Adipose tissue (tissue), 3 donors: ENCODE data around the gene MED20. TPM values are rescaled to one million over a fixed set of nuclear protein-coding genes. Genes with fewer than 3 reads are reported as not detected.

Experiments used
- H3K27ac ChIP-seq: one replicate; pipeline ENCODE4 v1.5.1; 2013; ENCODE audit warnings: low read depth, low read length
- WGBS, 3 donors: extraction: QIAGEN DNeasy Blood & Tissue Kit; methylation state at CpG; one replicate each; pipeline ENCODE4 v1.1.7; 2013; 5-methylcytosine and 5-hydroxymethylcytosine counted together
- polyA plus RNA-seq, 3 donors: library from polyadenylated mRNA; stranded (reverse); fragments of 200-250 nt; gene quantifications; one replicate each; pipeline ENCODE4 v1.2.3, GENCODE V29; 2013
- donor health status: healthy with polysubstance abuse.
- donor health status: Bipolar disorder and iron deficiency.
- donor health status: healthy.

The MED20 gene
- polyA plus RNA-seq, 3 donors: 5.3 to 8.1 (median 7.0) TPM

- WGBS, 3 donors: 78 to 96% (median 88%) methylated on average over 2 of the region's 2 CpGs
Measured at GRCh38 chr6:41878246-41878645, 42.7 kb downstream of the MED20 start.

GRCh38 chr6:41877051-41877680 is 43.8 kb downstream of the MED20 start:
- 79 to 90% (median 88%) methylated on average over 2 of the region's 2 CpGs for WGBS, 3 donors
- H3K27ac ChIP-seq: no peak overlapping the region

More at GRCh38 chr6:41878246-41878645, 42.7 kb downstream of the MED20 start:
- no peak overlapping the region for H3K27ac ChIP-seq

GRCh38 chr6:41874741-41875140 is 46.2 kb downstream of the MED20 start:
- WGBS, 3 donors: 76 to 95% (median 91%) methylated on average over 1 of the region's 1 CpG
- no peak overlapping the region for H3K27ac ChIP-seq

GRCh38 chr6:41872147-41872546 is 48.8 kb downstream of the MED20 start:
- no peak overlapping the region for H3K27ac ChIP-seq
- 73 to 95% (median 77%) methylated on average over 13 of the region's 13 CpGs for WGBS, 3 donors

GRCh38 chr6:41871691-41872090 is 49.2 kb downstream of the MED20 start:
- WGBS, 3 donors: 90 to 94% (median 93%) methylated on average over 2 of the region's 2 CpGs
- H3K27ac ChIP-seq: no peak overlapping the region

GRCh38 chr6:41859356-41859755 is 61.6 kb downstream of the MED20 start:
- WGBS, 3 donors: 89 to 95% (median 92%) methylated on average over 6 of the region's 6 CpGs
- H3K27ac ChIP-seq: no peak overlapping the region

- H3K27ac ChIP-seq: no peak overlapping the region
- 86 to 96% (median 92%) methylated on average over 2 of the region's 2 CpGs for WGBS, 3 donors
Measured at GRCh38 chr6:41858703-41859102, 62.2 kb downstream of the MED20 start.

Other genes starting within 250 kb of the MED20 start
- 10 to 100 TPM; 10.1 to 18.1 (median 13.9) TPM for gene TFEB, start 185.5 kb downstream of the MED20 start, polyA plus RNA-seq
- 1,000 to 10,000 TPM in 1 of 3 donors, 100 to 1,000 TPM in 1, 1 to 10 TPM in 1; 7.5 to 1,282 (median 263) TPM for gene PGC, start 173.7 kb downstream of the MED20 start, polyA plus RNA-seq
- 1 to 10 TPM; 2.7 to 6.9 (median 3.3) TPM for gene FRS3, start 141.2 kb downstream of the MED20 start, polyA plus RNA-seq
- 1 to 10 TPM; 1.4 to 4.5 (median 3.1) TPM for gene PRICKLE4, start 140.4 kb downstream of the MED20 start, polyA plus RNA-seq
- gene TOMM6, start 133.4 kb downstream of the MED20 start, polyA plus RNA-seq: 100 to 1,000 TPM; 160 to 342 (median 246) TPM
- gene USP49, start 25.8 kb downstream of the MED20 start, polyA plus RNA-seq: 1 to 10 TPM in 2 of 3 donors, under 1 TPM in 1; 0.79 to 1.9 (median 1.3) TPM
- 10 to 100 TPM in 2 of 3 donors, 1 to 10 TPM in 1; 9.3 to 32.7 (median 12.0) TPM for gene BYSL, start 360 bp upstream of the MED20 start, polyA plus RNA-seq
- 100 to 1,000 TPM in 1 of 3 donors, 10 to 100 TPM in 2; 35.5 to 146 (median 95.9) TPM for gene CCND3, start 20.7 kb upstream of the MED20 start, polyA plus RNA-seq
- 10 to 100 TPM in 1 of 3 donors, 1 to 10 TPM in 2; 6.0 to 16.2 (median 8.7) TPM for gene TAF8, start 129.4 kb upstream of the MED20 start, polyA plus RNA-seq
- gene C6orf132, start 221.5 kb upstream of the MED20 start, polyA plus RNA-seq: 10 to 100 TPM in 1 of 3 donors, 1 to 10 TPM in 2; 5.8 to 11.2 (median 6.2) TPM